ENCODE data around the gene MMP13. TPM values are rescaled to one million over a fixed set of nuclear protein-coding genes. Genes with fewer than 3 reads are reported as not detected.

MMP13 gene
- total and polyA plus RNA-seq, 2 donors (not counting 3 experiments of a cell fraction or from before 2014, with no cell fraction given), result not detected

DNA sequence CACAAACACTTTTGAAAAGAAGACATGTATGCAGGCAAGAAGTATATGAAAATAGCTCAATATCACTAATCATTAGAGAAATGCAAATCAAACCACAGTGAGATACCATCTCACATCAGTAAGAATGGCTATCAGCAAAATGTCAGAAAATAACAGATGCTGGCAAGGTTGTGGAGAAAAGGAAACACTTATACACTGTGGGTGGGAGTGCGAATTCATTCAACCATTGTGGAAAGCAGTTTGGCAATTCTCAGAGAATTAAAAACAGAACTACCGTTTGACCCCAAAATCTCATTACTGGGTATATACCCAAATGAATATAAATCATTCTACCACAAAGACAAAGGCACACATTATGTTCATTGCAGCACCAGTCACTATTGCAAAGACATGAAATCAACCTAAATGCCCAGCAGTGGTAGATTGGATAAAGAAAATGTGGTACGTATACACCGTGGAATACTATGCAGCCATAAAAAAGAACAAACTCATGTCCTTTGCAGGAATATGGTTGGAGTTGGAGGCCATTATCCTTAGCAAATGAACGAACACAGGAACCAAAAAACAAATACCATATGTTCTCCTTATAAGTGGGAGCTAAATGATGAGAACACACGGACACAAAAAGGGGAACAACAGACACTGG lies 18.5 kb downstream of the MMP13 start:
- no peak overlapping the region for H3K9ac ChIP-seq (replicated peaks; ENCODE audit: extremely low read depth, insufficient read depth, low read length)
- no peaks in the 10 kb centered on the region for H4K20me1 ChIP-seq (replicated peaks; ENCODE audit: control insufficient read depth, extremely low read depth, insufficient read depth, low read length)
- H3K9me3 ChIP-seq (replicated peaks; ENCODE audit: control insufficient read depth, insufficient read depth, low read length), result no peaks in the 10 kb centered on the region
- DNase-seq (ENCODE audit: low read depth, low spot score) (no peak), FAIRE-seq (no peak)
- no peak overlapping the region for H3K27ac ChIP-seq (ENCODE audit: insufficient read depth, low read depth, low read length)
- H3K79me2 ChIP-seq (ENCODE audit: control insufficient read depth, insufficient read depth, low read length), result no peaks in the 10 kb centered on the region
- no peak overlapping the region for H3K4me3 ChIP-seq (replicated peaks in 1 of 3; ENCODE audit: insufficient read depth in 1 of 3, low read depth in 1 of 3, low read length in 3 of 3)
- H3K4me1 ChIP-seq (ENCODE audit: control insufficient read depth, extremely low read depth, insufficient read depth, low read length), result no peaks in the 10 kb centered on the region
- H3K4me2 ChIP-seq (ENCODE audit: insufficient read depth, low read length), result no peak overlapping the region
- no peaks in the 10 kb centered on the region for H3K36me3 ChIP-seq (ENCODE audit: control insufficient read depth in 2 of 2, extremely low read depth in 1 of 2, insufficient read depth in 2 of 2, low read length in 2 of 2)
- peaks cover 0 to 1% of the 10 kb centered on the region in 2 experiments for H3K27me3 ChIP-seq (ENCODE audit: control insufficient read depth in 2 of 2, insufficient read depth in 2 of 2, low read length in 2 of 2)
- dilution Hi-C loops (cut with MboI; ENCODE audit: extremely low pct_ligation_motif_present, low sequenced_read_pairs) (no loop called here), intact Hi-C loops (cut with micrococcal nuclease) (no loop called here)
- ChIA-PET POLR2A (no interaction called here), CTCF (interaction anchor here (1.1 to 3.6 kb wide), 3 partner anchors 10 to 22 kb away, joined by 3 to 19 read pairs (median 18); no protein-coding TSS in a partner anchor)
- H3K9me1 ChIP-seq (replicated peaks; ENCODE audit: control insufficient read depth, extremely low read depth, insufficient read depth, low read length), result no peaks in the 10 kb centered on the region
- no TSS peak for BruUV-seq (replicated peaks)
- no peak overlapping the region for H2AFZ ChIP-seq (ENCODE audit: low read depth, low read length)
- no peak for TF ChIP-seq MYC (IDR thresholded peaks at IDR 0.05; ENCODE audit: low read depth, low read length)
- TF ChIP-seq CTCF (IDR thresholded peaks at IDR 0.05; ENCODE audit: extremely low read depth in 1 of 2, insufficient read depth in 1 of 2, low read depth in 1 of 2, low read length in 2 of 2), result no peak
- no peak for TF ChIP-seq POLR2A (IDR thresholded peaks at IDR 0.05; ENCODE audit: low read depth, low read length)
- no peak for TF ChIP-seq FOS (IDR thresholded peaks at IDR 0.05; ENCODE audit: borderline replicate concordance, insufficient read depth, low read length)
- no peak for TF ChIP-seq JUN (IDR thresholded peaks at IDR 0.05; ENCODE audit: borderline replicate concordance, insufficient read depth, insufficient read length, low read depth)
- no peak for TF ChIP-seq GATA2 (IDR thresholded peaks at IDR 0.05; ENCODE audit: insufficient read depth, insufficient read length, low read depth, low read length)
- TF ChIP-seq POLR2AphosphoS5 (IDR thresholded peaks at IDR 0.05; ENCODE audit: insufficient read depth, low read depth, low read length), result no peak
- TF ChIP-seq, protein P1, sequence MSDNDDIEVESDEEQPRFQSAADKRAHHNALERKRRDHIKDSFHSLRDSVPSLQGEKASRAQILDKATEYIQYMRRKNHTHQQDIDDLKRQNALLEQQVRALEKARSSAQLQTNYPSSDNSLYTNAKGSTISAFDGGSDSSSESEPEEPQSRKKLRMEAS (IDR thresholded peaks at IDR 0.05; ENCODE audit: insufficient read depth, insufficient read length), result no peak
- TF ChIP-seq EZH2 (IDR thresholded peaks at IDR 0.05; ENCODE audit: borderline replicate concordance, low read depth, low read length, severe bottlenecking), result no peak

Measured in endothelial cell of umbilical vein (primary cell).